CD4-positive, alpha-beta T cell treated with Interleukin-15 for 1 hour (primary cell): ENCODE measurements around the gene CDC5L.
"Not testable (repeated sequence)": the region's sequence is repeated elsewhere in the genome, so short reads cannot be mapped to it uniquely, and the experiment has no call there.

Experiments
- DNase-seq: peaks from one replicate; pipeline ENCODE4 v3.0.0-alpha.2; 2020

Gene CDC5L

GRCh38 chr6:44422531-44422930 is 35.0 kb downstream of the CDC5L start:
- no peak for DNase-seq

- DNase-seq: no peak
These were observed 35.8 kb downstream of the CDC5L start for GRCh38 chr6:44423306-44423705.

- DNase-seq: no peak
These were observed 38.4 kb downstream of the CDC5L start for GRCh38 chr6:44425951-44426350.

- DNase-seq: no peak
These were observed 41.2 kb downstream of the CDC5L start for GRCh38 chr6:44428682-44429081.

- DNase-seq: no peak
These were observed 42.8 kb downstream of the CDC5L start for GRCh38 chr6:44430326-44430725.

- no peak for DNase-seq
These were observed 43.7 kb downstream of the CDC5L start for GRCh38 chr6:44431118-44431725.

- DNase-seq: no peak
These were observed 44.7 kb downstream of the CDC5L start for GRCh38 chr6:44432227-44432626.

GRCh38 chr6:44432726-44433125 is 45.2 kb downstream of the CDC5L start:
- no peak for DNase-seq

- DNase-seq: no peak
These were observed 48.0 kb downstream of the CDC5L start for GRCh38 chr6:44435500-44435899.

GRCh38 chr6:44438827-44439226 is 51.3 kb downstream of the CDC5L start:
- no peak for DNase-seq

- no peak for DNase-seq
These were observed 52.0 kb downstream of the CDC5L start for GRCh38 chr6:44439270-44440045.

GRCh38 chr6:44441091-44441855 is 53.8 kb downstream of the CDC5L start:
- no peak for DNase-seq

GRCh38 chr6:44442236-44442635 is 54.7 kb downstream of the CDC5L start:
- no peak for DNase-seq

- no peak for DNase-seq
These were observed 55.4 kb downstream of the CDC5L start for GRCh38 chr6:44442833-44443444.

GRCh38 chr6:44444853-44445252 is 57.3 kb downstream of the CDC5L start:
- DNase-seq: no peak

- DNase-seq: no peak
These were observed 59.3 kb downstream of the CDC5L start for GRCh38 chr6:44446626-44447300.

- DNase-seq: not testable (repeated sequence)
These were observed 61.7 kb downstream of the CDC5L start for GRCh38 chr6:44449181-44449580.

GRCh38 chr6:44451803-44452695 is 64.5 kb downstream of the CDC5L start:
- no peak for DNase-seq

GRCh38 chr6:44452725-44453124 is 65.2 kb downstream of the CDC5L start:
- no peak for DNase-seq

- DNase-seq: no peak
These were observed 65.6 kb downstream of the CDC5L start for GRCh38 chr6:44453146-44453545.

- no peak for DNase-seq
These were observed 66.7 kb downstream of the CDC5L start for GRCh38 chr6:44454198-44454597.
